Right kidney (tissue), 1 donor: ENCODE results near the gene AOC1.

Experiments
- DNase-seq: peaks from one replicate; pipeline ENCODE4 v3.0.0-alpha.2; 2016

AOC1 gene

GRCh38 chr7:150830937-150831336 lies 21.4 kb upstream of the AOC1 start:
- DNase-seq, result no peak

- no peak for DNase-seq
These were observed 20.5 kb upstream of the AOC1 start for GRCh38 chr7:150831851-150832250.

GRCh38 chr7:150835019-150835418 lies 17.3 kb upstream of the AOC1 start:
- no peak for DNase-seq

- DNase-seq, result no peak
These were observed 16.5 kb upstream of the AOC1 start for GRCh38 chr7:150835702-150836280.

GRCh38 chr7:150838965-150839650 lies 13.2 kb upstream of the AOC1 start:
- no peak for DNase-seq

- DNase-seq, result no peak
These were observed 10.3 kb upstream of the AOC1 start for GRCh38 chr7:150842018-150842417.

- DNase-seq, result no peak
These were observed 9.6 kb upstream of the AOC1 start for GRCh38 chr7:150842716-150843115.

GRCh38 chr7:150845421-150845861 lies 6.9 kb upstream of the AOC1 start:
- no peak for DNase-seq

GRCh38 chr7:150846291-150847115 lies 5.8 kb upstream of the AOC1 start:
- no peak for DNase-seq

- DNase-seq, result no peak
These were observed 4.8 kb upstream of the AOC1 start for GRCh38 chr7:150847536-150847935.

- no peak for DNase-seq
These were observed 4.2 kb upstream of the AOC1 start for GRCh38 chr7:150848111-150848510.

GRCh38 chr7:150848561-150849115 lies 3.7 kb upstream of the AOC1 start:
- no peak for DNase-seq

GRCh38 chr7:150849204-150849775 lies 3.0 kb upstream of the AOC1 start:
- no peak for DNase-seq

GRCh38 chr7:150850273-150850672 lies 2.0 kb upstream of the AOC1 start:
- no peak for DNase-seq

- DNase-seq, result no peak
These were observed 586 bp upstream of the AOC1 start for GRCh38 chr7:150851492-150852370.

GRCh38 chr7:150854066-150855000 lies 2.0 kb downstream of the AOC1 start:
- peak; percentile 9 for DNase-seq

- DNase-seq, result peak; percentile 9
These were observed 2.7 kb downstream of the AOC1 start for GRCh38 chr7:150855046-150855445.

GRCh38 chr7:150855476-150856302 lies 3.4 kb downstream of the AOC1 start:
- no peak for DNase-seq
